MM.1S (cell line): ENCODE results near the gene C16orf92.

Source experiments
- DNase-seq: peaks from one replicate; pipeline ENCODE4 v3.0.0-alpha.2; 2015
- H2AFZ ChIP-seq: fragments of 300-600 bp; sonication (generic); 2 replicates; pipeline ENCODE4 v1.6.0; 2016; ENCODE audit warnings: antibody characterized with exemption, low read length
- H3F3A ChIP-seq: fragments of 300-600 bp; sonication (generic); 2 replicates; pipeline ENCODE4 v1.6.1; 2016; ENCODE audit warnings: mild to moderate bottlenecking, antibody characterized with exemption, low read length, moderate library complexity, mixed read lengths; ENCODE audit not compliant: insufficient read depth
- H3K27ac ChIP-seq: fragments of 300-600 bp; sonication (generic); 2 replicates; pipeline ENCODE4 v1.5.1; 2016; ENCODE audit warnings: mild to moderate bottlenecking, low read length
- H3K27me3 ChIP-seq: fragments of 300-600 bp; sonication (generic); replicated peaks from 2 replicates; pipeline ENCODE4 v1.6.0; 2016; ENCODE audit warnings: low read length; ENCODE audit not compliant: insufficient read depth
- H3K36me3 ChIP-seq: fragments of 300-600 bp; sonication (generic); replicated peaks from 2 replicates; pipeline ENCODE4 v1.6.1; 2016; ENCODE audit warnings: mild to moderate bottlenecking, low read length, mixed read lengths; ENCODE audit not compliant: insufficient read depth
- H3K4me1 ChIP-seq: fragments of 300-600 bp; sonication (generic); 2 replicates; pipeline ENCODE4 v1.6.1; 2016; ENCODE audit warnings: low read length, mixed read lengths
- H3K4me2 ChIP-seq: fragments of 300-600 bp; sonication (generic); 2 replicates; pipeline ENCODE4 v1.6.0; 2016; ENCODE audit warnings: low read depth, low read length
- H3K4me3 ChIP-seq: fragments of 300-600 bp; sonication (generic); 2 replicates; pipeline ENCODE4 v1.5.1; 2016; ENCODE audit warnings: low read length, mixed read lengths
- H3K79me2 ChIP-seq: fragments of 300-600 bp; sonication (generic); 2 replicates; pipeline ENCODE4 v1.6.1; 2016; ENCODE audit warnings: mixed run types, low read length, mixed read lengths
- H3K9ac ChIP-seq: fragments of 300-600 bp; sonication (generic); 2 replicates; pipeline ENCODE4 v1.6.1; 2016; ENCODE audit warnings: low read length, mixed read lengths
- H3K9me2 ChIP-seq: fragments of 300-600 bp; sonication (generic); replicated peaks from 2 replicates; pipeline ENCODE4 v1.6.1; 2016; ENCODE audit warnings: mild to moderate bottlenecking, low read length, mixed read lengths; ENCODE audit not compliant: insufficient read depth
- H3K9me3 ChIP-seq: fragments of 300-600 bp; sonication (generic); replicated peaks from 2 replicates; pipeline ENCODE4 v1.6.1; 2016; ENCODE audit warnings: mild to moderate bottlenecking, low read length, mixed read lengths; ENCODE audit not compliant: insufficient read depth
- H4K20me1 ChIP-seq: fragments of 300-600 bp; sonication (generic); 2 replicates; pipeline ENCODE4 v1.6.1; 2016; ENCODE audit warnings: mild to moderate bottlenecking, low read length, moderate library complexity, mixed read lengths; ENCODE audit not compliant: insufficient read depth
- CTCF ChIP-seq: fragments of 300-600 bp; sonication (generic); IDR thresholded peaks from 2 replicates; pipeline ENCODE4 v1.5.1; 2016; ENCODE audit warnings: antibody characterized with exemption, low read length, mixed read lengths
- EZH2 ChIP-seq: fragments of 300-600 bp; sonication (generic); optimal IDR thresholded peaks from 2 replicates; pipeline ENCODE3; 2017; ENCODE audit warnings: low read depth, mild to moderate bottlenecking, antibody characterized with exemption, low read length, mixed read lengths
- EZH2phosphoT487 ChIP-seq: fragments of 300-600 bp; sonication (generic); IDR thresholded peaks from 2 replicates; pipeline ENCODE4 v1.6.1; 2018; ENCODE audit warnings: antibody characterized with exemption, low read length

C16orf92 gene

GRCh38 chr16:30046178-30046577 lies 23.2 kb downstream of the C16orf92 start:
- Histone ChIP-seq H3K9ac (no peak overlapping the region), H3K27me3 (no peaks in the 10 kb centered on the region), H3F3A (no peaks in the 10 kb centered on the region), H2AFZ (no peak overlapping the region), H4K20me1 (no peaks in the 10 kb centered on the region), H3K4me2 (no peak overlapping the region), H3K9me3 (no peaks in the 10 kb centered on the region), H3K9me2 (no peaks in the 10 kb centered on the region), H3K36me3 (no peaks in the 10 kb centered on the region), H3K4me3 (no peak overlapping the region), H3K79me2 (no peaks in the 10 kb centered on the region), H3K4me1 (no peaks in the 10 kb centered on the region), H3K27ac (no peak overlapping the region)
- no peak for TF ChIP-seq EZH2
- TF ChIP-seq CTCF, result no peak
- no peak for TF ChIP-seq EZH2phosphoT487
- DNase-seq, result no peak

DNA sequence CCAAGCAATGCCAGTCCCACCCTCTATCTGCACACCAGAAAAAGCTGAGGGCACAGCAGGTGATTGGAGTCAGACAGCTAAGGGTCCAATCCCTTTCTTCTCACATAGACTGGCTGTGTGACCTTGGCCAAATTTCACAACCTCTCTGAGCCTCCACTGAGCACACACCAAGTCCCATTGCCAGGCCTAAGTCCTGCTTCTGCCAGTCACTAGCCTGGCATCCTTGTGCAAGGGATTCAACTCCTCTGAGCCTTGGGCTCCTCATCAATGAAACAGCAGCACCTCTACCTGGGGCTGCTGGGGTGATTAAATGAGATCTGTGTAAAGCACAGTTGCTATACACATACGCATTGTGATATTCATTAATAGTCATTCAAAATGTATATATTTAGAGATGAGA lies 23.6 kb downstream of the C16orf92 start:
- Histone ChIP-seq H3K4me3 (no peak overlapping the region), H3K4me2 (no peak overlapping the region), H3K27me3 (no peaks in the 10 kb centered on the region), H3K36me3 (no peaks in the 10 kb centered on the region), H3K9me2 (no peaks in the 10 kb centered on the region), H3F3A (no peaks in the 10 kb centered on the region), H3K9me3 (no peaks in the 10 kb centered on the region), H3K4me1 (no peaks in the 10 kb centered on the region), H3K79me2 (no peaks in the 10 kb centered on the region), H4K20me1 (no peaks in the 10 kb centered on the region), H2AFZ (no peak overlapping the region), H3K9ac (no peak overlapping the region), H3K27ac (no peak overlapping the region)
- TF ChIP-seq EZH2phosphoT487 (no peak), CTCF (no peak), EZH2 (no peak)
- no peak for DNase-seq

DNA sequence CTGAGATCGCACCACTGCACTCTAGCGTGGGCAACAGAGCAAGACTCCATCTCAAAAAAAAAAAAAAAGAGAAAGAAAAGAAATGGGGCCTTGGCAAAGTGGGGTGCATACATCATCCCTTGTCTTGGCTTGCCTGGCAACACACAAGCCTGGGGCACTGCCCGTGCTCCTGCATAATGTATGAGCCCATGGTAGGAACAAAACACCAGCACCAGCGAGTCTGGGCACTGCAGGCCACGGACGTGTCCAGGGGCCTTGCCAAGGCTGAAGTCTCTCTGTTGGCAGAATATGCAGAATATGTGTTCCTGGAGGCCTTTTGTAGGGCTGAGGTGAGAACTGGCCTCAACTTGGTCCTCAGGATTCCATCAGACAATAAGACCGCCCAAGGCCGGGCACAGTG lies 26.9 kb downstream of the C16orf92 start:
- H4K20me1 ChIP-seq, result no peaks in the 10 kb centered on the region
- no peak overlapping the region for H2AFZ ChIP-seq
- TF ChIP-seq EZH2 (no peak), EZH2phosphoT487 (no peak), CTCF (no peak)
- no peak overlapping the region for H3K4me3 ChIP-seq
- no peaks in the 10 kb centered on the region for H3K36me3 ChIP-seq
- no peak overlapping the region for H3K4me2 ChIP-seq
- no peak for DNase-seq
- no peaks in the 10 kb centered on the region for H3K9me3 ChIP-seq
- H3K9ac ChIP-seq, result no peak overlapping the region
- peaks cover 6% of the 10 kb centered on the region for H3K79me2 ChIP-seq
- peaks cover 6% of the 10 kb centered on the region for H3K4me1 ChIP-seq
- H3K9me2 ChIP-seq, result no peaks in the 10 kb centered on the region
- H3K27me3 ChIP-seq, result no peaks in the 10 kb centered on the region
- H3F3A ChIP-seq, result 0 out of 2 replicates have a peak, but pooled peaks cover 3% of the 10 kb centered on the region
- no peak overlapping the region for H3K27ac ChIP-seq
